Stimulated activated CD8-positive, alpha-beta memory T cell treated with anti-CD3 and anti-CD28 coated beads, Interleukin-12 subunit alpha, Interleukin-12 subunit beta, amount 100 ng/mL, for 1 hour (primary cell): ENCODE results near the gene PADI1.

Source experiments
- DNase-seq: peaks from one replicate; pipeline ENCODE4 v3.0.0-alpha.2; 2020; ENCODE audit warnings: low read depth

Gene PADI1

DNA sequence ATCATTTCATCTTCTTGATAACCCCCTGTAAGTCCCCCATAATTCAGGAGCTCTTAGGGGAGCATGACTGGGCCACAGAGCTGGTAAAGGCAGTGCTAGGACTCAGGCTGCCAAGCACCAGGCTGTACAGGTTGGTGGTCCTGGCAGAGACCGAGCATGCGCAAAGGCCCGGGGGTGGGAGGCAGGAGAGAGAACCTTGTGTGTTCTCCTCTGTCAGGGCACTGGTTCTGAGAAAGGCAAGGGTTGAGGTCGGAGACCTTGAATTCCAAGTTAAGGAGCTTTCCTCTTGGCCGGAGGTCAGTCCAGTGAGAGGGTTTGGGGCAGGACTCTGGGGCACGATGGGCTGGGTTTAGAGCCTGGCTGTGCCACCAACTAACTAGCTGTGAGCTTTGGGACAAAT, 67.1 kb downstream of the PADI1 start:
- DNase-seq = no peak

DNA sequence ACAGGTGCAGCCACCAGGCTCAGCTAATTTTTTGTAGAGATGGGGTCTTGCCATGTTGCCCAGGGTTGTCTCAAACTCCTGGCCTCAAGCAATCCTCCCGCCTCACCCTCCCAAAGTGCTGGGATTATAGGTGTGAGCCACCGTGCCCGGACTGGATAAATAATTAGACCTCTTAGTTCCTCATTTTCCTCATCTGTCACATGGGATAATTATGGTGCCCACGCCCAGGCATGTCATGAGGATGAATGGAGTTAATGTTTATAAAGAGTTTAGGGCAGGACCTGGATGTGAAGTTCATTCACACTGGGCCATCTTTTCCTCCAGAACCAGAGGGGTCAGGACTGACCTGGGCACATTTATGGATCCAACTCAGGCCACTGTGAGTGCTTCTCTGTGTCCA, 67.7 kb downstream of the PADI1 start:
- DNase-seq = no peak

DNA sequence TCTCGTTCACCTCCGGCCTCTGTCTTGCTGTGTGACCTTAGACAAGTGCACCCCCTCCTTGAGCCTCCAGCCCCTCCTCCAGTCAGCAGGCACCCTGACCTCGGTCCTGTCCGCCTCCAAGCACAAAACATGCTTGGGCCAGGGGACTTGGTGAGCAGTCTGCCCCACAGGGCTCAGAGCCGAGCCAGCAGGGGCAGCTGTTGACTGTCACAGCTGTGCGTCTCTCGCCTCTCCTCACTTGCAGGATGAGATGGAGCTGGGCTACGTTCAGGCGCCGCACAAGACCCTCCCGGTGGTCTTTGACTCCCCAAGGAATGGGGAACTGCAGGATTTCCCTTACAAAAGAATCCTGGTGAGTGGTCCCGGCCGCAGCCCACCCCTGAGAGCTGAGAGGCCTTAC, 68.2 kb downstream of the PADI1 start:
- no peak for DNase-seq

DNA sequence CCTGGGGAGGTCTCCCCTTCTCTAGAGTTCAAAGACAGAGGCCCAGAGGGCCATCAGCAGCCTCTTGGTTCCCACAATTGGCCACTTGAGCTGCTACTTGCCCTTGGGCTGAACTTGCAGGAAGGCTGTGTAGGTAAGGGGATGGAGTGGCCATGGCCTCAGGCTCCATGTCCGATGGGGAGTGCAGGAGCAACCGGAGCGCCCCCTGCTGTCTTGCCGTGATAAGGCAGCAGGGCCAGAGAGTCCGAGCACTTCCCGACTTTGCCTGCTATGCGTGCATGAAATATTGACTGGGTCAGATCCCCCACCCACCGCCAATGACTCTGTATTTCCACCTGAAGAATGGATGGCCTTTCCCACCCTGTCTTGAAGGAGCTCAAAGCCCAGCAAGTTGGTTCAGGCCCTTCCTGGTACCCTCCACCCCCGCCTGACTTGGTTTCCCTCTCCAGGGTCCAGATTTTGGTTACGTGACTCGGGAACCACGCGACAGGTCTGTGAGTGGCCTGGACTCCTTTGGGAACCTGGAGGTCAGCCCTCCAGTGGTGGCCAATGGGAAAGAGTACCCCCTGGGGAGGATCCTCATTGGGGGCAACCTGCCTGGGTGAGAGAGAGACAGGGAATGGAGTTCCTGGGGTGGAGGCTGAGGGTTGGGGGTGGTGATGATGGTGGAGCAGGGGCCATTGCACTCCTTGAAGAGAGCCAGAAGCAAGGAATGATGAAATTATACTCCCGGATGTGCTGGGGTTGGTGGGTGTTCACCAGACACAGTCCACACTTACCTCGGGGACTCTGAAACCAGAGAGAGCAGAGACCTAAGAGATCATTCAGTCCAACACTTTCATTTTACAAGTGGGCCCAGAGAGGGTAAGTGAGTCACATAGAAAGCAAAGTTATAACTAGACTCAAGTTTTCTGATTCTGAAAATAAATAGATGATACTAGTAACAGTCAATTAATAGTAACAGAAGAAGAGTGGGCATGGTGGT, 69.5 kb downstream of the PADI1 start:
- DNase-seq = no peak

DNA sequence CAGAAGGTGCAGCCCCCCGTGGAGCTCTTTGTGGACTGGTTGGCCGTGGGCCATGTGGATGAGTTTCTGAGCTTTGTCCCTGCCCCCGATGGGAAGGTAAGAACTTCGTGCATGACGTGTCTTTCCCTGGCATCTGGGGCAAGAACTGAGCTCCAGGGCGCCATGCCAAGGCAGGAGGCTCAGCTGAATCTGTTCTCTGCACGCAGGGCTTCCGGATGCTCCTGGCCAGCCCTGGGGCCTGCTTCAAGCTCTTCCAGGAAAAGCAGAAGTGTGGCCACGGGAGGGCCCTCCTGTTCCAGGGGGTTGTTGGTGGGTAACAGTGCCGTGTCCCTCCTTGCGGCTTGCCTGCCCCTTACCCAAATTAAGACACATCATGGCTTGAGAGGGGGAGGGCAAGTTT, 71.6 kb downstream of the PADI1 start:
- no peak for DNase-seq

DNA sequence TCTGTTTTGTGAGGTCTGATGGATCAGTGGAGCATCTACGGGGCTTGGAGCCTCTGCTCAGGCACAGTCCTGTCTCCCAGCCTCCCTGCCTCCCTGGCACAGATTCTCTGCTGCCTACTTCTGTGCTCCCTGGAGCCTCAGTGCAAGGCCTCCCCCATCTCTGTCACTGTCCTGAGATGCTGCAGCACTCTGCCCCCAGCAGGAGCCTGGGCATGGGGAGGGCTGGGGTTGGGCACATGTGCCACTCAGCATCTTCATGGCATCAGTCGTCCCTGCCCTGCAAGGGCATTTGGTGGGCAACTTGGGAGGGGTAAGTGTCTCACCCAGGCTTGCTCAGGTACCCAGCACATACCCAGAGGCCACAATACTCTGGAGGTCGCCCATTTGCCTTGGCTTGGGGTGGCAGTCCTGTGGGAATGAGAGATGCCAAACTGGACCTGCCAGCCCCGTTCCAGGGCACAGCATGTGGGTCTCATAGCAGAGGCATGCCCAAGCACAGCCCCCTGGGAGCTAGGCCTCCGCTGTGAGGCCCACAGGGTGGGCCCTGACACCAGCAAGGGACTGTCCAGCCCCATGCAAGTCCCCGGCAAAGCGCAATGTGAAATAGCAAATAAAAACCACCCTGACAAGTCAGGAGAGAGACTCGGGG, 72.7 kb downstream of the PADI1 start:
- DNase-seq = no peak

DNA sequence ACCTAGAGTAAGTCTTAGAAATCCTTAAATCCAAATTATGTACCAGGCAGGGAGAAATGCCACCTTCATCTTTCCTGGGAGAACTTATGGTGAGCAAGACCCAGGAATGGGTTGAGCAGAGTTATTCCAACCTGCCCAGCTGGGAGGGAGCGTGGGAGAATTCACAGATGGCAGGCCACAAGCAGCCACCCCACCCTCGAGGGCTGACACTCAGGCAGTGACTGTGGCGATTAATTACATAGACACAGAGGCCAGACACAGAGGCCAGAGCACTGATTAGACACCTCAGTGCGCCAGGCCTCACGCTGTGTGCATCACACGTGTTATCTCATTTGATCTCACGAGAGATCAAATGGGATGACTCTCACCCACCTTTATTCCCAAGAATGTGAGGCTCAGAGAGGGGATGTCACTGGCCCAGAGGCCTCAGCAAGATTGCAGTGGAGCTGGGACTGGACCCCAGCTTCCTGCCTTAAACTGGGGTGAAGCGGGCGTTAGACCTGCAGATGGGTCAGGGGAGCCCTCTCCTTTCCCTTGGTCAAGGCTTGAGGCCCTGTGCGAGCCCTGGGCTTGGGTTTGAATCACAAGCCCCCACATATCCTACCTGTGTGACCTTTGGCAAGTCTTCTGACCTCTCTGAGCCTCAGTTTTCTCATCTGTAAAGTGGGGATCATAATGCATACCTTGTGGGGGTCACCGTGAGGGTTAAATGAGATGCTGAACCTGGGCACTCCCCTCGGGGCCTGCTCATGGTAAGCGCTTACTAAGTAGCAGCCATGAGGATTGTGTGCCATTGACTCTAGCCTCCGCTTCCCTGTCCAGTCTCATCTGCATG, 74.3 kb downstream of the PADI1 start:
- DNase-seq = no peak

DNA sequence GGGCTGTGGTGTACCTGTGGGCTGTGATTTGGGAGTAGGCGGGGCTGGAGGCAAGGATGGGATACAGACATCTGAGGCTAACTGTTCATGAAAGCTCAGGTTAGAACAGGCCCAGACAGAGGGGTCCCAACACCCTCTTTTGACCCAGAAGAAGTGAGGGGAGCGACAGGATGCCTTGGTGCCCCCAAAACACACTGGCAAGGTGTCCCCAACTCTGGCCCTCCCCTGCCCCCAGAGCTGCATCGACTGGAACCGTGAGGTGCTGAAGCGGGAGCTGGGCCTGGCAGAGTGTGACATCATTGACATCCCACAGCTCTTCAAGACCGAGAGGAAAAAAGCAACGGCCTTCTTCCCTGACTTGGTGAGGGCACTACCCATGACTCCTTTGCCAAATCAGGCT, 75.5 kb downstream of the PADI1 start:
- no peak for DNase-seq

DNA sequence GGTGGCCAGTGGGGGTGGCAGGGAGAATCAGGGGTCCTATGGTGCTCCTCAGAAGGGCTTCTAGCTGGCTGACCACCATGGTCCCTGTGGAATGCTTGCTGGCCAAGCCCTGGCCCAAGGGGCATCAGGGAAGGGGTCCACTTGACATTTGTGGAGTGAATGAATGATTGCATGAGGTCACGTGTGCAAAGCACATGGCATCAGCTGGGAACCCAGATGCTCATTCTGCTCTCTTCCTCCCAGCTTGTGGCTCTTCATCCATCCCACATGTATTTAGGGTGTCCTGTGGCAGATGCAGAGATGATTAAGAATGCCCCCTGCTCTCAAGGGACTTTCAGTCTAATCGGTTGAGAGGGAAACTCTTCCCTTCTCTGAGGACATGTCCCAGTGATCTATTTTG, 76.0 kb downstream of the PADI1 start:
- no peak for DNase-seq

DNA sequence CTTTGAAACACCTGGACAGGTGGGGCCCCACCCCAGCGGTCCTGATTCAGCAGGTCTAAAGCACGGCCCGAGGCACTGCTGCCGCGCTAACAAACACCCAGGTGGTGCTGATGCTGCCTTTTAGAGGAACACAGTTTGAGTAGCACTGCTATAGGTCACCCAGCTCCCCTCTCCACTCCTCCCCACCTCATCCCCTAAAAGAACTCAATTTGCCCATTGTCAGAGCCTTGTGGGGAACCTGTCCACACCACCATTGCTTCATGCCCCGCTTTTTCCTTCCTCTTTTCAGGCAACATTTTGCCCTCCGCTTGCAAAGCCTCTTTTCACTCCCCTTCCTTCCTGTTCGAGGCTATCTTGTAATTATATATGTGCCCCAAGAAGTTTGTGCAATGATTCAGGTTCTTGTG, 76.8 kb downstream of the PADI1 start:
- no peak for DNase-seq

DNA sequence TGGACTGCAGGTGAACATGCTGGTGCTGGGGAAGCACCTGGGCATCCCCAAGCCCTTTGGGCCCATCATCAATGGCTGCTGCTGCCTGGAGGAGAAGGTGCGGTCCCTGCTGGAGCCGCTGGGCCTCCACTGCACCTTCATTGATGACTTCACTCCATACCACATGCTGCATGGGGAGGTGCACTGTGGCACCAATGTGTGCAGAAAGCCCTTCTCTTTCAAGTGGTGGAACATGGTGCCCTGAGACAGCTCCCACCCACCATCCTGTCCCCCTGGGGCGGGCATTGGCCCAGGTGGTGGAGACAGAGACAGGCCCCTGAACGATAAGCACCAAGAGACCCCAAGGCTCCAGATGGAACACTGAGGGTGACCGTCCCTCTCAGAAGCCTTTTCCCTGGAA, 77.9 kb downstream of the PADI1 start:
- no peak for DNase-seq

DNA sequence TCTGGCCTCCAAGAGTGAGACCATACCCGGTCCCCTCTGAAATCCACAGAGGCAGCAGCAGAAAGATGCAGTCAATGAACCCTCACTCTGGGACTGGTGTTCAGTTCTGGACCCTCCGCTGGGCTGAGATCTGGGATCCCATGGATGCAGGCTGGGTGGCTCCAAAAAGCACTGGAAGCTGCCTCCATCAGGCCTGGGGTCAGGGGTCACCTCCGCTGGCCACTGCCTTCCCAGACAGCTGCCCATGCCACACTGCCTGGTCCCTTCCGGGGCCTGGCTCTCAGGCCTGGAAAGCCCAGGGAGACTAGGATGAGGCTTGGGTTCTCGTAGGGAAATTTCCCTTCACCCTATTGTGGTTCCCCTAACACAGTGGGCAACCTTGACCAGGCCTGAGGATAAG, 81.7 kb downstream of the PADI1 start:
- DNase-seq = no peak

DNA sequence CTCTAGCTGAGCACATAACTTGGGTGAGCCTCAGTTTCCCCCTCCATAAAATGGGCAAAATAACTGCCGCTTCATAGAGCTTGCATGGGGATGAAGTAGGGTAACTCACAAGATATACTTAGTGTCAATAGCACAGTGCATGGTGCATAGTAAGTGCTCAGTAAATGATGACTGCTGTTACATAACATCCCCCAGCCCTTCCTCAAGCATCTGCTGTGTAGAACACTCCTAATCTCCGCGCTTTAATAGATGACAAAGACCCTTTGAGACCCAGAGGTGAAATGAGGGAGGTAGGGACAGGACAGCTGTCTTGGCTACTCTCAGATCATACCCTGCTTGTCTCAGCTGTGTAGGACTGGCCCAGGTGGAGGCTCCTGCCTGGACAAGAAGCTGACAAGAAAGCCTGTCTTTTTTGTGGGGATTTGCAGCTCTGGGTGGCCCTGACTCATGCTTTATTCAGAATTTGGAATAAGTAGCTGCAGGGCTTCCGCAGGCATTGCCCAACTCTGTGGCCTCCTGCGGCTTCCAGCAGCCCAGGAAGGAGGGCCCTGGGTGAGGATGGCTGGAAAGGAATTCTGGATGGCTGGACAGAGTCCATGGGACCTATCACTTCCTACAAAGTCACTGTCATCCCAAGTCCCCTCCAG, 82.3 kb downstream of the PADI1 start:
- no peak for DNase-seq

DNA sequence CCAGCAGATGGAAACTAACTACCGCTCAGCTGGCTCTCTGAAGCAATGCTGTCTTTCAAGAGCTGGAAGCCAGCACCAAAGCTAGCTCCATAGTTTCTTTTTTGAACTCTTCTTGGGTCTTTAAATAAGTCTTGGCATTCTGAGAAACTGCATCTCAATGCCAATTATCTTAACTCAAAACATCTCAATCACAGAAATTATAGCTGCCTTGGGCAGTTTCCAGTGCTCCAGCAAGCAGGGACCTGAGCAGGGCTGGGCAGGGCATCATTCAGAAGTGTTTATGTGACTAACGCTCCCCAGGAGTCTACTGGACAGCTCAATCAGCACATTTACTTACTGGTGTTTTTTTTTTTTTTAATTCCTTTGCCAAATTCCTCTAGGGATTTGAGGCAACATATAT, 84.8 kb downstream of the PADI1 start:
- no peak for DNase-seq

DNA sequence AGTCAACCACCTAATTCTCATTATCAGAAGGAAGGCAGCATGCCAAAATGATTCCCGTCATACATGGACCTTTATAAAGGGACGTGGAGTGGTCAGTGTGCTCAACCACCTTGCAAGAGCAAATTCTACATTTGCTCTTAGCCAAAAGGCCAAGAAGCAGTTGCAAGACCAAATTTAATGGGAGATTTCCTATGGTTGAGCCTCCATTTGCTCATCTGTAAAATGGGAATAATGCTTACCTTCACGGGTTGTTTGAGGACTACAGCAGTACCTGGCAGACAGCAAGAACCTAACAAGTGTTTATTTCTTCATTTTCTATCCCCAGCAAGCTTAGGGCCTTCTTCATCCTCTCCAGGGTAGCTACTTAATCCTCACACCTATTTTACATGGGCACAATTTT, 85.6 kb downstream of the PADI1 start:
- no peak for DNase-seq

DNA sequence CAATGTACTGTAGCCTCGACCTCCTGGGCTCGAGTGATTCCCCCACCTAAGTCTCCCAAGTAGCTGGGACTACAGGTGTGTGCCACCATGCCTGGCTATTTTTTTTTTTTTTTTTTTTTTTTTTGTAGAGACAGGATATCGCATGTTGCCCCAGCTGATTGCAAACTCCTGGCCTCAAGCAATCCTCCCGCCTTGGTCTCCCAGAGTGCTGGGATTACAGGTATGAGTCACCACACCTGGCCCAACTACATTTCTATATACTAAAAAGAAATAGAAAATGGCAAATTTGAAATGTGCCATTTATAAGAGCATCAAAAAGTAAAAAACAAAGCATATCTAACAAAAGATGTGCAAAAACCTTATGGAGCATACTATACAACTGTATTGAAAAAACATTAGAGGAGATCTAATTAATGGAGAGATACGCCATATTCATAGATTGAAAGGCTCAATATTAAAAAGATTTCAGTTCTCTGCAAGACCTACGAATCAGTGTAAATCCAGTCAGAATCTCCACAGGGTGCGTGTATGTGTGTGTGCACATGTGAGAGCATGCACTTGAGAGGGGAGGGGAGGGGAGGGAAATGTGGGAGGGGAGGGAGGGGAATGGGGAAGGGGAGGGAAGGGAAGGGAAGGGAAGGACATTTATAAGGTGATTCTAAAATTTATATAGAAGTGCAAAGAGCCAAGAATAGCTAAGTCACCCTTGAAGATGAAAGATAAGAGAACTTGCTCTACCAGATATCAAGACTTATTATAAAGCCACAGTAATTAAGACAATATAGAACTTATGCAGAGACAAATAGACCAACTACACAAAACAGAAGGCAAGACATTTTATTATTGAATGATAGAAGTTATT, 87.6 kb downstream of the PADI1 start:
- DNase-seq = no peak

DNA sequence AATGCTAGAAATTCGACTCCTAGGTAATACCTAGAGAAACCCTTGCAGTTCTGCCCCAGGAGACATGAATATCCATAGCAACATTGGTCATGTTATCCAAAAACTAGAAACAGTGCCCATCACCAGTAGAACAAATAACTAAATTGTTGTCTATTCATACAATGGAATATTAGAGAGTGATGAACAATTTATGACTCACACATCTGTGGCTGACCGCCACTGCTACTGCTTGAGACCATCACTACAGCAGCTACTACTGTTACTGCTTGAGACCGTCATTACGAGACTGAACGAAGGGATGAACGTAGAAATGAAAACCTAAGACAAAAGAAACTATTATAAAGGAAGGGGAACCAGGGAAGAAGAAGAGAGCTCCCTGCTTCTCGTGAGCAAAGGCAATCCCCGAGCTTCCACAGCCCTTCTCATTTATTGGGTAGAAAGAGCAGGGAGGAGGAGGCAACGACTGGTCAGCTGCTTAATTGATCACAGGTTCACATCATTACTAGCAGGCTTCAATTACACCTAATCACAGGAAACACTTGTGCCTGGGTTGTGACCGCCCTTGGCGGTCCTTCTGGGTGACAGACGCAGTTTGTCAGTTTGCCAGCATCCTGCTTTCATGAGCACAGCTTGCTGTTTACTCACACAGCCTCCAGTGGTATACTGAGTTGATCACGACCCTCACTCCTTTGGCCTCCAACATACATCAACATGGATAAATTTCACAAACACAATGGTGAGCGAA, 88.9 kb downstream of the PADI1 start:
- DNase-seq = no peak

DNA sequence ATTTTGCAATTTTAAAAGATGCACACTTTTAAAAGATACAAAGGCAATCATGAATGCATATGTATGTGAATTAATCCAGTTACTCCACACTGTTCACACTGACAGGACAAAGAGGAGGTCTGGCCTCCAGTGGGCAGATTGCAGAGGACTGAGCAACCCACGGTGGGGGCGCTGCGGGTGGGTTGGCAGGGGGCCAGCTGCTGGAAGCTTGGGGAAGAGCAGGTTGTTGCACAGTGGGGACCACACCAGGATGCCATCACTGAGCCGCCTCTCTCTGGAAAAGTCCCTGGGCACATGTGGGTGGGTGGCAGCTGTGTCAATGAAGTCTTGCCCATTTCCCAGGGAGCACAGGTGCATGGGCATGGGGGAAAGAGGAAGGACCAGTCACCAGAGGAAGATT, 90.4 kb downstream of the PADI1 start:
- DNase-seq = no peak
